ENCODE data around the gene MRPS23. TPM values are rescaled to one million over a fixed set of nuclear protein-coding genes. Genes with fewer than 3 reads are reported as not detected.

MRPS23 gene
- polyA plus RNA-seq, 1 donor from 2014 or later = 80.5 TPM

GRCh38 chr17:57785022-57785421 lies 64.8 kb downstream of the MRPS23 start:
- no peaks in the 10 kb centered on the region for H3K9me2 ChIP-seq (ENCODE audit: insufficient read depth, low read length)
- H2AFZ ChIP-seq (ENCODE audit: low read depth, low read length) = no peak overlapping the region
- H3K27me3 ChIP-seq (ENCODE audit: insufficient read depth, low read depth, low read length) = no peaks in the 10 kb centered on the region
- H4K20me1 ChIP-seq (ENCODE audit: insufficient read depth) = no peaks in the 10 kb centered on the region
- TF ChIP-seq EP300 (conservative IDR thresholded peaks at IDR 0.05; ENCODE audit: poor library complexity, severe bottlenecking) (no peak), TAF1 (IDR thresholded peaks at IDR 0.05; ENCODE audit: low read depth) (no peak), MXI1 (conservative IDR thresholded peaks at IDR 0.05; ENCODE audit: poor library complexity, severe bottlenecking) (no peak), RAD21 (conservative IDR thresholded peaks at IDR 0.05) (no peak), EZH2 (IDR thresholded peaks at IDR 0.05; ENCODE audit: borderline replicate concordance, insufficient read depth, low read length, poor library complexity, severe bottlenecking) (no peak), REST (IDR thresholded peaks at IDR 0.05; ENCODE audit: borderline replicate concordance) (no peak), POLR2AphosphoS5 (IDR thresholded peaks at IDR 0.05) (no peak), SMC3 (conservative IDR thresholded peaks at IDR 0.05; ENCODE audit: poor library complexity) (no peak)
- TF ChIP-seq, protein P1, sequence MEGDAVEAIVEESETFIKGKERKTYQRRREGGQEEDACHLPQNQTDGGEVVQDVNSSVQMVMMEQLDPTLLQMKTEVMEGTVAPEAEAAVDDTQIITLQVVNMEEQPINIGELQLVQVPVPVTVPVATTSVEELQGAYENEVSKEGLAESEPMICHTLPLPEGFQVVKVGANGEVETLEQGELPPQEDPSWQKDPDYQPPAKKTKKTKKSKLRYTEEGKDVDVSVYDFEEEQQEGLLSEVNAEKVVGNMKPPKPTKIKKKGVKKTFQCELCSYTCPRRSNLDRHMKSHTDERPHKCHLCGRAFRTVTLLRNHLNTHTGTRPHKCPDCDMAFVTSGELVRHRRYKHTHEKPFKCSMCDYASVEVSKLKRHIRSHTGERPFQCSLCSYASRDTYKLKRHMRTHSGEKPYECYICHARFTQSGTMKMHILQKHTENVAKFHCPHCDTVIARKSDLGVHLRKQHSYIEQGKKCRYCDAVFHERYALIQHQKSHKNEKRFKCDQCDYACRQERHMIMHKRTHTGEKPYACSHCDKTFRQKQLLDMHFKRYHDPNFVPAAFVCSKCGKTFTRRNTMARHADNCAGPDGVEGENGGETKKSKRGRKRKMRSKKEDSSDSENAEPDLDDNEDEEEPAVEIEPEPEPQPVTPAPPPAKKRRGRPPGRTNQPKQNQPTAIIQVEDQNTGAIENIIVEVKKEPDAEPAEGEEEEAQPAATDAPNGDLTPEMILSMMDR (IDR thresholded peaks at IDR 0.05; ENCODE audit: poor library complexity, severe bottlenecking) = no peak
- no peaks in the 10 kb centered on the region for H3K36me3 ChIP-seq (ENCODE audit: insufficient read depth, low read length)
- H3K9me3 ChIP-seq (ENCODE audit: low read length) = no peaks in the 10 kb centered on the region
- H3K79me2 ChIP-seq (replicated peaks; ENCODE audit: insufficient read depth, low read length) = no peaks in the 10 kb centered on the region
- no peak overlapping the region for H3K4me2 ChIP-seq (ENCODE audit: low read length)
- no peak overlapping the region for H3K4me3 ChIP-seq (ENCODE audit: low read length)
- H3F3A ChIP-seq (ENCODE audit: insufficient read depth, low read length, poor library complexity, severe bottlenecking) = no peaks in the 10 kb centered on the region
- H3K9ac ChIP-seq (ENCODE audit: low read length) = no peak overlapping the region
- no peak overlapping the region for H3K27ac ChIP-seq (ENCODE audit: low read length)

Small RNAs within 50 kb of the gene (small RNA-seq; reads per million reads assigned to genes)
- gene RN7SKP94 = 0 to 0.16 (median 0) reads per million in 3 experiments

Other genes with a start within 250 kb of the MRPS23 start
- gene CCDC182, start 104.7 kb downstream of the MRPS23 start, polyA plus RNA-seq = not detected in 2 replicates
- 25.5 and 27.0 TPM in 2 replicates for gene CUEDC1, start 105.4 kb upstream of the MRPS23 start, polyA plus RNA-seq
- 54.7 and 64.6 TPM in 2 replicates for gene VEZF1, start 138.2 kb upstream of the MRPS23 start, polyA plus RNA-seq
- 357 and 380 TPM in 2 replicates for gene SRSF1, start 157.2 kb upstream of the MRPS23 start, polyA plus RNA-seq
- gene DYNLL2, start 233.4 kb upstream of the MRPS23 start, polyA plus RNA-seq = 66.7 and 72.0 TPM in 2 replicates